Loucy (cell line): Measurements from ENCODE around the gene RRP8.

Experiments used
- H2AFZ ChIP-seq: fragments of 200-600 bp; sonication (generic); 2 replicates; pipeline ENCODE4 v1.6.0; 2016; ENCODE audit warnings: antibody characterized with exemption, mild to moderate bottlenecking, low read length, moderate library complexity
- H3F3A ChIP-seq: fragments of 200-600 bp; 2 replicates; pipeline ENCODE4 v1.6.0; 2016; ENCODE audit warnings: antibody characterized with exemption, low read depth, mild to moderate bottlenecking
- H3K27me3 ChIP-seq: fragments of 200-600 bp; sonication (generic); 2 replicates; pipeline ENCODE4 v1.6.1; 2014; ENCODE audit warnings: low read length, mild to moderate bottlenecking; ENCODE audit not compliant: insufficient read depth, poor library complexity, severe bottlenecking
- H3K36me3 ChIP-seq: fragments of 200-600 bp; sonication (generic); 2 replicates; pipeline ENCODE4 v1.6.1; 2016; ENCODE audit warnings: low read length; ENCODE audit not compliant: insufficient read depth
- H3K4me1 ChIP-seq: fragments of 200-600 bp; sonication (generic); 2 replicates; pipeline ENCODE4 v1.5.1; 2014; ENCODE audit warnings: low read length, mild to moderate bottlenecking; ENCODE audit not compliant: insufficient read depth, poor library complexity, severe bottlenecking
- H3K4me2 ChIP-seq: fragments of 200-600 bp; sonication (generic); 2 replicates; pipeline ENCODE4 v1.6.0; 2014; ENCODE audit warnings: antibody characterized with exemption, low read length, low read depth, mild to moderate bottlenecking; ENCODE audit not compliant: poor library complexity, severe bottlenecking
- H3K4me3 ChIP-seq: fragments of 200-600 bp; sonication (generic); 2 replicates; pipeline ENCODE4 v1.5.1; 2014; ENCODE audit warnings: low read length, mild to moderate bottlenecking, mixed read lengths; ENCODE audit not compliant: poor library complexity, severe bottlenecking
- H3K79me2 ChIP-seq: fragments of 200-600 bp; sonication (generic); 2 replicates; pipeline ENCODE4 v1.6.1; 2014; ENCODE audit warnings: low read length; ENCODE audit not compliant: insufficient read depth
- H3K9ac ChIP-seq: fragments of 200-600 bp; sonication (generic); 2 replicates; pipeline ENCODE4 v1.6.0; 2014; ENCODE audit warnings: mild to moderate bottlenecking, low read depth, low read length, moderate library complexity; ENCODE audit not compliant: poor library complexity, severe bottlenecking
- H3K9me2 ChIP-seq: fragments of 200-600 bp; sonication (generic); replicated peaks from 2 replicates; pipeline ENCODE4 v1.6.1; 2016; ENCODE audit warnings: low read depth, low read length, mixed read lengths
- H3K9me3 ChIP-seq: fragments of 200-600 bp; sonication (generic); 2 replicates; pipeline ENCODE4 v1.6.1; 2014; ENCODE audit warnings: mild to moderate bottlenecking, antibody characterized with exemption, low read length, low read depth; ENCODE audit not compliant: insufficient read depth
- H4K20me1 ChIP-seq: fragments of 200-600 bp; sonication (generic); 2 replicates; pipeline ENCODE4 v1.6.0; 2014; ENCODE audit warnings: antibody characterized with exemption, low read length, mild to moderate bottlenecking; ENCODE audit not compliant: insufficient read depth, poor library complexity, severe bottlenecking
- EZH2phosphoT487 ChIP-seq: fragments of 200-600 bp; IDR thresholded peaks from 2 replicates; pipeline ENCODE4 v1.6.1; 2018; ENCODE audit warnings: antibody characterized with exemption, mild to moderate bottlenecking, moderate library complexity, borderline replicate concordance
- TF ChIP-seq, protein P1 (sequence below): fragments of 200-600 bp; sonication (generic); conservative IDR thresholded peaks from 2 replicates; pipeline ENCODE4 v1.5.1; 2014; ENCODE audit warnings: mild to moderate bottlenecking, antibody characterized with exemption, low read length

The RRP8 gene

GRCh38 chr11:6615046-6615445 lies 11.6 kb upstream of the RRP8 start:
- H3K4me2 ChIP-seq: no peak overlapping the region
- H3K4me3 ChIP-seq: no peak overlapping the region
- no peak overlapping the region for H3K9ac ChIP-seq
- no peak overlapping the region for H2AFZ ChIP-seq
- TF ChIP-seq, protein P1, sequence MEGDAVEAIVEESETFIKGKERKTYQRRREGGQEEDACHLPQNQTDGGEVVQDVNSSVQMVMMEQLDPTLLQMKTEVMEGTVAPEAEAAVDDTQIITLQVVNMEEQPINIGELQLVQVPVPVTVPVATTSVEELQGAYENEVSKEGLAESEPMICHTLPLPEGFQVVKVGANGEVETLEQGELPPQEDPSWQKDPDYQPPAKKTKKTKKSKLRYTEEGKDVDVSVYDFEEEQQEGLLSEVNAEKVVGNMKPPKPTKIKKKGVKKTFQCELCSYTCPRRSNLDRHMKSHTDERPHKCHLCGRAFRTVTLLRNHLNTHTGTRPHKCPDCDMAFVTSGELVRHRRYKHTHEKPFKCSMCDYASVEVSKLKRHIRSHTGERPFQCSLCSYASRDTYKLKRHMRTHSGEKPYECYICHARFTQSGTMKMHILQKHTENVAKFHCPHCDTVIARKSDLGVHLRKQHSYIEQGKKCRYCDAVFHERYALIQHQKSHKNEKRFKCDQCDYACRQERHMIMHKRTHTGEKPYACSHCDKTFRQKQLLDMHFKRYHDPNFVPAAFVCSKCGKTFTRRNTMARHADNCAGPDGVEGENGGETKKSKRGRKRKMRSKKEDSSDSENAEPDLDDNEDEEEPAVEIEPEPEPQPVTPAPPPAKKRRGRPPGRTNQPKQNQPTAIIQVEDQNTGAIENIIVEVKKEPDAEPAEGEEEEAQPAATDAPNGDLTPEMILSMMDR: no peak
- TF ChIP-seq EZH2phosphoT487: no peak
- H4K20me1 ChIP-seq: peaks cover 9% of the 10 kb centered on the region
- H3K27me3 ChIP-seq: no peaks in the 10 kb centered on the region
- peaks cover 12% of the 10 kb centered on the region; the same call in 1 of the 2 replicates for H3K36me3 ChIP-seq
- H3F3A ChIP-seq: peaks cover 2% of the 10 kb centered on the region; the same call in 1 of the 2 replicates
- peaks cover 25% of the 10 kb centered on the region for H3K79me2 ChIP-seq
- no peaks in the 10 kb centered on the region for H3K9me2 ChIP-seq
- H3K4me1 ChIP-seq: peaks cover 40% of the 10 kb centered on the region
- no peaks in the 10 kb centered on the region for H3K9me3 ChIP-seq

- Histone ChIP-seq H2AFZ (no peak overlapping the region), H3K4me2 (no peak overlapping the region), H3K27me3 (no peaks in the 10 kb centered on the region), H3K4me3 (no peak overlapping the region), H3K79me2 (peaks cover 31% of the 10 kb centered on the region), H3K36me3 (peaks cover 18% of the 10 kb centered on the region; the same call in 1 of the 2 replicates), H3K9me3 (no peaks in the 10 kb centered on the region), H4K20me1 (peaks cover 9% of the 10 kb centered on the region), H3K9ac (no peak overlapping the region), H3K4me1 (peaks cover 37% of the 10 kb centered on the region), H3F3A (peaks cover 2% of the 10 kb centered on the region; the same call in 1 of the 2 replicates), H3K9me2 (no peaks in the 10 kb centered on the region)
- TF ChIP-seq, protein P1: no peak
- no peak for TF ChIP-seq EZH2phosphoT487
Observed at GRCh38 chr11:6614446-6614845, 11.0 kb upstream of the RRP8 start.

- H3F3A ChIP-seq: peaks cover 2% of the 10 kb centered on the region; the same call in 1 of the 2 replicates
- H3K9me2 ChIP-seq: no peaks in the 10 kb centered on the region
- H3K27me3 ChIP-seq: no peaks in the 10 kb centered on the region
- no peak overlapping the region for H2AFZ ChIP-seq
- peak overlapping the region; percentile 84 for H3K4me2 ChIP-seq
- peaks cover 30% of the 10 kb centered on the region for H3K4me1 ChIP-seq
- H3K9ac ChIP-seq: peak overlapping the region; percentile 90
- H3K4me3 ChIP-seq: peak overlapping the region; percentile 80
- peaks cover 36% of the 10 kb centered on the region for H3K79me2 ChIP-seq
- H3K36me3 ChIP-seq: peaks cover 28% of the 10 kb centered on the region; the same call in 1 of the 2 replicates
- peaks cover 9% of the 10 kb centered on the region for H4K20me1 ChIP-seq
- no peaks in the 10 kb centered on the region for H3K9me3 ChIP-seq
- TF ChIP-seq EZH2phosphoT487: no peak
- TF ChIP-seq, protein P1: no peak
Observed at GRCh38 chr11:6613496-6613895, 10.1 kb upstream of the RRP8 start.
